HG02798 (cell line): ENCODE results near the gene PRR16.

Experiments used
- ATAC-seq: cut with Tn5 transposase; IDR thresholded peaks from one replicate; pipeline ENCODE4 v1.9.1; 2021; ENCODE audit warnings: mild to moderate bottlenecking; ENCODE audit not compliant: unreplicated experiment, poor library complexity

The PRR16 gene

GRCh38 chr5:120512068-120512467, 48.0 kb downstream of the PRR16 start:
- no peak for ATAC-seq

GRCh38 chr5:120512791-120513650, 48.9 kb downstream of the PRR16 start:
- no peak for ATAC-seq

- ATAC-seq: no peak
Measured at GRCh38 chr5:120516805-120517204, 52.7 kb downstream of the PRR16 start.

- no peak for ATAC-seq
Measured at GRCh38 chr5:120517607-120518252, 53.6 kb downstream of the PRR16 start.

GRCh38 chr5:120518581-120518980, 54.5 kb downstream of the PRR16 start:
- ATAC-seq: no peak

GRCh38 chr5:120527251-120527650, 63.2 kb downstream of the PRR16 start:
- no peak for ATAC-seq

- ATAC-seq: no peak
Measured at GRCh38 chr5:120528609-120529008, 64.5 kb downstream of the PRR16 start.

- no peak for ATAC-seq
Measured at GRCh38 chr5:120529386-120529785, 65.3 kb downstream of the PRR16 start.

GRCh38 chr5:120531215-120531614, 67.1 kb downstream of the PRR16 start:
- no peak for ATAC-seq

- peak; percentile 39 for ATAC-seq
Measured at GRCh38 chr5:120532835-120533234, 68.7 kb downstream of the PRR16 start.

GRCh38 chr5:120533581-120533980, 69.5 kb downstream of the PRR16 start:
- no peak for ATAC-seq

- no peak for ATAC-seq
Measured at GRCh38 chr5:120535900-120536299, 71.8 kb downstream of the PRR16 start.

GRCh38 chr5:120538149-120538548, 74.0 kb downstream of the PRR16 start:
- no peak for ATAC-seq

GRCh38 chr5:120538644-120539043, 74.5 kb downstream of the PRR16 start:
- no peak for ATAC-seq

- no peak for ATAC-seq
Measured at GRCh38 chr5:120539471-120539870, 75.4 kb downstream of the PRR16 start.

- ATAC-seq: no peak
Measured at GRCh38 chr5:120540097-120540496, 76.0 kb downstream of the PRR16 start.

- no peak for ATAC-seq
Measured at GRCh38 chr5:120544043-120544442, 79.9 kb downstream of the PRR16 start.

- no peak for ATAC-seq
Measured at GRCh38 chr5:120545007-120545406, 80.9 kb downstream of the PRR16 start.

GRCh38 chr5:120545951-120546350, 81.9 kb downstream of the PRR16 start:
- no peak for ATAC-seq

- no peak for ATAC-seq
Measured at GRCh38 chr5:120546922-120547321, 82.8 kb downstream of the PRR16 start.

- ATAC-seq: no peak
Measured at GRCh38 chr5:120550358-120550757, 86.3 kb downstream of the PRR16 start.

- no peak for ATAC-seq
Measured at GRCh38 chr5:120552638-120553037, 88.5 kb downstream of the PRR16 start.
